ENCODE data around the gene AFG1L.

Gene AFG1L

DNA sequence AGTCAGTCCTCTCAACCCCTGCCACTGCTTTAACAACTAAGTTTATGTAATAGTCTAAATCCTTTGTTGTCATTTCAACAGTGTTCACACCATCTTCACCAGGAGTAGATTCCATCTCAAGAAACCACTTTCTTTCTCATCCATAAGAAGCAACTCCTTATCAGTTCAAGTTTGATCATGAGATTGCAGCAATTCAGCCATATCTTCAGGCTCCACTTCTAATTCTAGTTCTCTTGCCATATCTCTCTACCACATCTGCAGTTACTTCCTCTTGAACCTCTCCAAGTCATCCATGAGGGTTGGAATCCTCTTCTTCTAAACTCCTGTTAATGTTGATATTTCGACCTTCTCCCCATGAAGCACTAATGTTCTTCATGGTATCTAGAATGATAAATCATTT, 208.0 kb downstream of the AFG1L start:
- in situ Hi-C loops (cut with HindIII; ENCODE audit: low sequenced_read_pairs), result no loop called here

DNA sequence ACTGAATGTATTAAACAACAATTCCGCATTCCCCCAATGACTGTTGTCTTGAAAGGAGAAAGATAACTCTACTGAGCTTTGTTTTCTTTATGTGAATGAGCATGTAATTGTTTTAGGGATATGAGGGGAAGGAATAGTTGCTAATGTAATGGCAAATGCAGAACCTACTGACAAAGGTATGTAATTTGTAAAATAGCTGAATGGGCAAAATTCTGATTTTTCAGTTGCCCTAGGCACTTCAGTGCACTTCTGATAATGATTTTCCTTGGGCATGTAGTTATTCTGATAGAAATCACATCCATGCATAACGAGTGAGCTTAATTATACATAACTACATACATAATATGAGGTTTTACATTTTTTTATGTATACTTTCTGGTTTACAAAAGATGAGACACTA, 212.5 kb downstream of the AFG1L start:
- in situ Hi-C loops (cut with HindIII; ENCODE audit: low sequenced_read_pairs), result no loop called here

DNA sequence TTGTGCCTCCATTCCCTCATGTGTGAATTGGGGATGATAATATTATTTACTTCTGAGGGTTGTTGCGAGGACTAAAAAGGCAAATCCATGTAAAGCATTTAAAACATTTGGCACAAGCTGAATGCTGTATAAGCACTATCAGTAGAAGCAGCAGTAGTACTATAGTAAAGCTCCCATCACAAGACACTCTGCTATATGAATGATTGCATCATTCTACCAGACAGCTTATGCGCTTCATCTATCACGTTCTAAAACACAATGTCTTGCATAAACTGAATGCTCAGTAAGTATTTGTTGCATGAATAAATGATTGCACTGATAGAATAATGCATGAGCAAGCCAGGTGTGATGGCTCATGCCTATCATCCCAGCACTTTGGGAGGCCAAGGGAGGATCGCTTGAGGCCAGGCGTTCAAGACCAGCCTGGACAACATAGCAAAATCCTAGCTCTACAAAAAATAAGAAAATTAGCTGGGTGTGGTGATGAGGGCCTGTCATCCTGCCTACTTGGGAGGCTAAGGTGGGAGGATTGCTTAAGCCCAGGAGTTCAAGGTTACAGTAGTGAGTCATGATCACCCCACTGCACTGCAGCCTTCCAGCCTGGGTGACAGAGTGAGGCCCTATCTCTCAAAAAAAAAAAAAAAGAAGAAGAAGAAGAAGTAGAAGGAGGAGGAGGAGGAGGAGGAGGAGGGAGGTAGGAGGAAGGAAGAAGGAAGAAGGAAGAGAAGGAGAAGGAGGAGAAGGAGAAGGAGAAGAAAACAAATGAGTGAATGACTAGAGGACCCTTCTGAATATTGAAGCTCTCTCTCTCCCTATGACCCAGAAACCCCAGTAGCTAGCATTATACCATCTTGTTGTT, 215.8 kb downstream of the AFG1L start:
- in situ Hi-C loops (cut with HindIII; ENCODE audit: low sequenced_read_pairs), result no loop called here

DNA sequence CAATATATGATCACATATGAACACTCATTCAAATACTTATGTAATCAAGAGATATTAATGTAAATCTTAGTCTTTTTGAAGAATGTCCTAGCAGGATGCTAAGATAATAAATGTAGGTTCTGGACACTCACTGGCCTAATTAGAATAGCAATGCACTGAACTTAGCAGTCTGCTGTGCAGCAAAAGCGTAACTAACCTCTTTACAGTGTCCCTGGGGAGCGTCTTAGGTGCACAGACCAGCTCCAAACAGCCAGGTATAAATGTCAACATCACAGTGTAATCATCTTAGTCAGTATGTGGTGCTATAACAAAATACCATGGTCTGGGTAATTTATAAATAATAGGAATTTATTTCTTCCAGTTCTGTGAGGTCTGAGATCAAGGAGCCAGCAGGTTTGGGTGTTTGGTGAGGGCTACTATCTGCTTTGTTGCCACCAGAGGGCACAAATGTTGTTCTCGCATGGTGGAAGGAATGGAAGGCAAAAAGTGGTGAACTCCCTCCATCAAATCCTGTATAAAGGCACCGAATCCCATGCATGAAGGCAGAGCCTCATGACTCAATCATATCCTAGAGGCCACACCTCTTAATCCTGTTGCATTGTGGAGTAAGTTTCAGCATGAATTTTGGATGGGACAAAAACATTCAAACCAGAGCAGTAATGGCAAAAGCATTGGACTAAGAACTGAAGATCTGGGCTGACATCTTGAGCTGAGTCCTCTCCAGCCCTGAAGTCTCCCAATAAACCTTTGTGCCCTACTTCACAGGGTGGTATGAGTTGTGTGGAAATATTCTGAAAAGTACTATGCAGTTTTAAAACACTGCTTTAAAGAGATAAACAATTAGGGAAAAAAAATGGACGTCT, 224.1 kb downstream of the AFG1L start:
- in situ Hi-C loops (cut with HindIII; ENCODE audit: low sequenced_read_pairs), result no loop called here

DNA sequence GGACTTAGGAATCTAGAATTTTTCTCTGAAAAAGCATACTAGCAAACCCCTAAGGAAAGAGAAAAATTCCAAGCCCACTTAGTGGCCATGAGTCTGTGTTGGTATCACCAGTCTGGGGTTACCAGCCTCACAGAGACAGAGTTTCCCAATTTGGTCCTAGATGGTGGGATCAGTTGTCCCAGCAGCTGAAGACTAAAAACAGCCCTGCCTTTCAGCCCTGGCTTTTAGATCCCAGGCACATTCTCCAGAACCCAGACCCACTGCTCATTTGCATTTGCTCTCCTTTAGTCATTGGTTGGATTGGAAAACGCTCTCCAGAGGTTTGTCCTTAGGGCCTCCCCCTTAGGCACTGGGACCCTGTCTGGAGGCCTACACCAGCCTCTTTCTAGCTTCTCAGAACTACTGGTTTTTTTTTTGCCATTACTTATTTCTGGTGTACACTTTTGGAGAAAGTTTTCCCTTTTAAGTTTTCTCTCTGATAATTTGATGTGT, 226.8 kb downstream of the AFG1L start:
- in situ Hi-C loops (cut with HindIII; ENCODE audit: low sequenced_read_pairs), result no loop called here

DNA sequence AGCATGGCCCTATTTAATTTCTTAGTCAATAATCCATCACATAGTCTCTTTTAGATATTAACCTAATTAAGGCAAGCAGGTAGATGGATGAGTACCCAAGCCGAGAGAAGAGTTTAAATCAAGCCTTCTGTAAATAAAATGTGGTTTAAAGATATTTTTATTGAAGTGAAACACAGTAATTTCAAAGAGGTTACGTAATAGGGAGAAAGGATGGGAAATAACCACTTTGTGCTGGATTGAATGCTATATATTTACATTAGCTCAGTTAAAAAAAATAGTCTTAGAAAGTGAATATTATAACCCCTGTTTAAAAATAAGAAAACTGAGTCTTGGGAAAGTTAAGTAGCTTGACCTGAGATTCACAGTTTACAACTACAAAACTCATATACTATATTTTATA, 228.8 kb downstream of the AFG1L start:
- in situ Hi-C loops (cut with HindIII; ENCODE audit: low sequenced_read_pairs), result no loop called here

DNA sequence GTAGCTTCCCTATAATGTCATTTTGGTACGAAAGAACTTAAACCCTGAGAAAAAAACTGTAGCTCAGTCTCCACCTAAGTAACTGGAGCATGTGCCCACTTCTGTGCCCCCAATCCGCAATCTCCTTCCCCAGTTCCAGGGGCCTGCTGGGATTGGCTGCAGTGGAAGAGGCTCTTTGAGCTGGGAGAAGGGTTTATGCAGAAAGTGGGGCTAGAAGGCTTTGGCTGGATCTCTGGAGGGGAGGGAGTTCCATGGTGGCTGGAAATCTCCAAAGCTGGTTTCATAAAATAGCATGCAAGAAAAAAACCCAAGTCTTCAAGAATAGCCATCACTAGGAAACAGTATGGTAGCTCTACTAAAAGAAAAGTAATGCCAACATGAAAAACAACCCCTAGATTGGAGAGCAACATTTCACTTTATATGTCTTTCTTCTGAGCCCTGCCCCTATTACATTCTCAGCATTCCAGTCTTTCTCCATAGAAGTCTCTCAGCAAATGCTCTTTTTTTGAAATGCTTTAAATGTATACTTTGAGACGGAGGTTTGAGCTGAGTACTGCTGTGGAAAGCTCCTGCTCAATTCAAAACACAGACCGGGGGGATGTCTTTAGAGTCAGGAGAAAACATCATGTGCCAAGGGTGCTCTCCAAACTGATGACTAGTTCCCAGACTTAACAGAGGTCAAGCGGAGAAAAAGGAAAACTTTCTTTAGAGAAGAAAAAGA, 229.8 kb downstream of the AFG1L start:
- in situ Hi-C loops (cut with HindIII; ENCODE audit: low sequenced_read_pairs), result loop anchor here (25.0 kb wide), 2 partner anchors 313 to 563 kb away; partner anchors contain the start of genes ARMC2, CEP57L1 and SESN1

DNA sequence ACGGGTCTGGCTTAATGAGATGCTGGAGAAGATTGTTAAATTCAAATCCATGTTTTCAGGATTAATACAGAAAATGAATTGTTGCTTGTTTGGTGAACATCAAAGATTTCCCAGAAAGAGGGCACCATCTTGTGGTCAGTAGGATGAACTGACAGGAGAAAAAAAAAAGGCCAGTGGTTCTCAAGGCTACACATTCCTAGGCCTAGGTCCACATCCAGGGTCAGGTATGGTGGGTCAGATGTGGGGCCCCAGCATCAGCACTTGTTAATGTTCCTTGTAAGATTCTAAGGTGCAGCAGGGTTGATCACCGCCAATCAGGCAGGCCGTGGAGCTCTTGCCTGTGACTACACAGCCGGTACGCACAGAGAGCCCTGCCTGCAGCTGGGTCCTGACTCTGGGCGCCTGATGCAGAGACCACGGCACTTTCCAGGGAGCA, 231.9 kb downstream of the AFG1L start:
- in situ Hi-C loops (cut with HindIII; ENCODE audit: low sequenced_read_pairs), result loop anchor here (25.0 kb wide), 2 partner anchors 311 to 561 kb away; partner anchors contain the start of genes ARMC2, CEP57L1 and SESN1

DNA sequence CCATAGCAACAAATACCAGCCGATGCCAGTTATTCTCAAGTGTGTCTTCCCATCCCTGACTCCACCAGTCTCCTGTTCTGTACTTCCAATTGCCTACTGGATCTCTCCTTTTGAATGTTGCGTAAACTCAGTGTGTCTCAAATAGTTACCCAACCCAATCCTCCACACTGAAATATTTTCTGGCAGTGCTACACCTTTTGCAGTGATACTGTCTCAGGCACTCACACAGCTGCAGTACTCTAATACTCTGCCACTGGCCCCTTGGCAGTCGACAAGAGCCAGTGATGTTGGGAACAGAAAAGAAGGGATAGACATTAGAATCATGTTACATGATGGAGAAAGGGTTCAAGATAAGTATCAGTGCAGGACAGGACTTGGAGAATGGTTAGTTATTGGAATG, 234.0 kb downstream of the AFG1L start:
- in situ Hi-C loops (cut with HindIII; ENCODE audit: low sequenced_read_pairs), result loop anchor here (25.0 kb wide), 2 partner anchors 308 to 558 kb away; partner anchors contain the start of genes ARMC2, CEP57L1 and SESN1

DNA sequence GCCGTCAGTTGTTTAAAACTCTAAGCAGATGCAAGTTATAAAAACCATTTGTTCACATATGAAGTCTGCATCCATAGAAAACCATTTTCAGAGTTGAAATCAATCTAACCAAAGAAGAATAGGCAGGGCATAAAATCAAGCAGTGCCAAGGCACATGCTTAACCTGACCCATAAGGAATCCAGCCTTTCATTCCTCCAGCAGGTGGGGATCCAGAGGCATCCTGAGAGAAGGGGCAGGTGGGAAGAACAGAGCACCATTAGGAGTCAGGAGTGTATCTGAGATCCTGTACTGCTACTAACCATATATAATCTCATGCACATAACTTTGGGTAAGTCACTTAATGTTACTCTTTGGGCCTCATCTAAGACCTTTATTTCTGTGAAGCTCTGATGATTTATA, 236.5 kb downstream of the AFG1L start:
- in situ Hi-C loops (cut with HindIII; ENCODE audit: low sequenced_read_pairs), result loop anchor here (25.0 kb wide), 2 partner anchors 306 to 556 kb away; partner anchors contain the start of genes ARMC2, CEP57L1 and SESN1

DNA sequence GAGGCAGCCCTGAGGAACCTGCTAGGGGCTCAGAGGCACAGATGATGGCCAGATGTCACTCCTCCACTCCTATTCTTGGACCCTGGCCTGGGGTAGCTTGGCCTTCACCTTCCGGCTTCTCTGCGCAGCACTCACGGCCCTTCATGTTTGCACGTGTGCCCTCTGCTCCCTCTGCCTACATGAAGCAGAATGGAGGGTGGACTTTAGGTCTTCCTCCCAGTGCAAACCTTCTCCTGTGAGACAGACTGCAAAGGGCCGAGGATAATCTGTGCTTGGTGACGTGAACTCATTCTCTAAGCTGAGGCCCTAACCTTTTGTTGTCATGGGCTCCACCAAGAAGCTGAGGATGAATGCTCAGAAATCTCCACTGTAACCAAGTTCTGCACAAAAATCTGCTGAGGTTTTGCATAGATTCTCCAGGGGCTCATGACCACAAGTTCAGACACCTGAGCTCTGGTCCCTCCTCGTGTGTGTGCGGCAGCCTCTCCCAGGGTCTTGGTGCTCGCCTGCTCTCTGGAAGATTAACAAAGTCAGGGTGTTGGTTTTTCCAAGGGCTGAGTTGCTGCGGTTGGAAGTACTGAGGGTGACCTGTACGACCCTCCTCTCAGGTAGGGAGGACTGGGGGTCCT, 240.4 kb downstream of the AFG1L start:
- in situ Hi-C loops (cut with HindIII; ENCODE audit: low sequenced_read_pairs), result loop anchor here (25.0 kb wide), 2 partner anchors 302 to 552 kb away; partner anchors contain the start of genes ARMC2, CEP57L1 and SESN1

DNA sequence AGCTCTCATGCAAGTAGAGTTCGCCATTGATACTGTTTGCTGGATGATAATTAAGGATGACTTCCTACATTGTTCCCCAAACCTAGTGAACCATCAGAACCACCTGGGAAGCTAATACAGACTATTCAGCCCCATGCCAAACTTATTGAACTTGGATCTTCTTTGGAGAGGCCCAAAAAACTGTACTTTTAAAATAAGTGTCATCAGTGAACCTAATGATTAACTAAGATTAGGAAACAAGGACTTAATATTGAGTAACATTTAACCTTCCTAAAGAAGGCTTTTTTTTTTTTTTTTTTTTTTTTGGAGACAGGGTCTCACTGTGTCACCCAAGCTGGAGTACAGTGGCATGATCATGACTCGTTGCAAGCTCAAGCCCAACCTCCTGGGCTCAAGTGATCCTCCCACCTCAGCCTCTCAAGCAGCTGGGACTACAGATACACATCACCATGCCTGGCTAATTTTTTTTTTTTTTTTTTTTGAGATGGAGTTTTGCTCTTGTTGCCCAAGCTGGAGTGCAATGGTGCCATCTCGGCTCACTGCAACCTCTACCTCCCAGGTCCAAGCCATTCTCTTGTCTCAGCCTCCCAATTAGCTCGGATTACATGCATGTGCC, 241.2 kb downstream of the AFG1L start:
- in situ Hi-C loops (cut with HindIII; ENCODE audit: low sequenced_read_pairs), result loop anchor here (25.0 kb wide), 2 partner anchors 301 to 551 kb away; partner anchors contain the start of genes ARMC2, CEP57L1 and SESN1

DNA sequence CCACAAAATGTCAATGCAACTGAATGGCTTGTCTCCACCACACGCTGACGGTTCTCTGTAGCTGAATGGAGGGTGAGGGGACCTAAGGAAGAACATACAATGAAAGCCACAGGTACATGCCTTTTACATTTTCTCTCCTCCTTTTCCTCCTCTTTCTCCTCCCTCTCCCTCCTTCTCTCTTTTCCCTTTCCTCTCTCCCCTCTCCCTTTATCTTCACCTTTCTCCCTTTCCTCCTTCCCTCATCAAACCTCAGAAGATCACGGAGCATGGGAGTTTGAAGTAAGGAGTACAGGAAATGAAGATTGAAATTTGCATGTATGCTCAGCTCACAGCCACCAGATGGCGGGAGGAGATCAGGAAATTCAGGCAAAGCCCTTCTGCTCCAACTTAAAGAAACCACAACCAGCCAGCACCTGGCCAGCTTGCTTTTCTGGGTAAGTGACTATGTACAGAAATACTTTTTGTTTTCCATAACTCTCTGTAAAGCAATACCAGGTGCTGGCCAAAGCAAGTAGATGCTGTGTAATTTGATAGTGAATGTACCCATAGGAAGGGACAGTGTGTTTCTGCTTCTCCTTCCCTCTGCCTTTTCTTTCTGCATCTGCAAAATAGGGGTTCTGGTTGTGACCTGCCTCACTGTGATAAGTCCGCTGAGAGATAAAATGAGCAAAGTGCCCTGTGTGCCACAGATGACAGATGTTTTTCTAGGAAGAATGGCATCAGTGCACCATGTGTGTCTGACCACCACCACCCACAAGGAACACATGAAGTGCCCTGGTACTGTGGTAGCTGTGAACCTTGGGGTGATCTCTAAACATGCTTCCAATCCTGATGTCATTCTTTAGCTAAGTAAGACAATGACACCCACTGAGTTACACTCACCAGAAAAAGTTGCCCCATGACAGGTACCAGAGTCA, 247.2 kb downstream of the AFG1L start:
- in situ Hi-C loops (cut with HindIII; ENCODE audit: low sequenced_read_pairs), result loop anchor here (25.0 kb wide), 2 partner anchors 295 to 545 kb away; partner anchors contain the start of genes ARMC2, CEP57L1 and SESN1

DNA sequence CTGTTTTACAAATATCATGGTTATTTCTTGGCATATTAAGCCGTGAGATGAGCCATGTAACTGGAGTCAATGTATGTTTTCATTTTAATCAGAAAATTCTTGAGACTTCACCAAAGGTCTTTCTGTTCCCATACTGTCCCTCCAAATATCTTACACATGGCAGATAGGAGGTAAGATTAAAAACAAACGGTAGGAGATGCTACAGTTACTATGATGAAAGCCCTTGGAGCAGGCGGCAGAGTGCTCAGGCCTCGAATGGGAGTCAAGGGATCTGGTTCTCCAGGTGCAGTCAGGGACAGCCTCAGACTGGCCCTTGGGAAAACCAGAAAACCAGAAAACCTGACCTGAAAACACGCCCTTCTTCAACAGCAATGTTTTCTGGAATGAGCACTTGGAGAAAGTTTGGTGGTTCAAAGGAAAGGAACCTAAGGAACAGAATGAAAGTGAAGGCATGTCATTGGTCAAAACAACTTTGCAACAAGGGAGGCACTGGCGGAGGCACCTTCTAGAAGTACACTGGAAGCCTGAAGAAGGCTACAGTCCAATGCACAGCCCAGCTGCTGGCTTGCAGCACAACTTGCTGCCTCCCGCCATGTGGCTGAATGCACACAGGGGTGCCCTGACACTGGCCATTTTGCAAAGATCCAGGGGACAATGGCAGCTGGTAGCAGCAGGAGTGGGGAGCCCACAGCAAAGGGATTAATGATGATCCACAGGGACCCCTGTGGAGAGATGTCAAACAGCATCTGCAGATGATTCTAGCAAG, 248.5 kb downstream of the AFG1L start:
- in situ Hi-C loops (cut with HindIII; ENCODE audit: low sequenced_read_pairs), result loop anchor here (25.0 kb wide), 2 partner anchors 294 to 544 kb away; partner anchors contain the start of genes ARMC2, CEP57L1 and SESN1

DNA sequence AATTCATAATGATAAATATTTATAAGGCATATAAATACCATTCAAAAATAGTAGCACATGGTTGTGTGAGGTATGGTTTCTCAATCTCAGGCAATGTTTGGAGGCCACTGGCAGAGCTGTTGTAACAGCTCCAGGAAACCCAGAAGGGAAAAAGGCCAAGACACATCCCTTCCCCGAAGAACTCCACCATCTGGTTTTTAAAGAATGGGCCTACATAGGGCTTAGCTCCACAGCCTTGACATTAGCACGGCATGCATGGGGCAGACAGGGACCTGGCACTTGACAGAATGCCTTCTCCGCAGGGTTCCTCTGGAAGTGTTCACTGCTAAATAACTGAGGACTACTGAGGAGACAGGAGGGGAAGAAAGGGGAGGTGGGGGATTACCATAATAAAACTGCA, 249.8 kb downstream of the AFG1L start:
- in situ Hi-C loops (cut with HindIII; ENCODE audit: low sequenced_read_pairs), result loop anchor here (25.0 kb wide), 2 partner anchors 293 to 543 kb away; partner anchors contain the start of genes ARMC2, CEP57L1 and SESN1

DNA sequence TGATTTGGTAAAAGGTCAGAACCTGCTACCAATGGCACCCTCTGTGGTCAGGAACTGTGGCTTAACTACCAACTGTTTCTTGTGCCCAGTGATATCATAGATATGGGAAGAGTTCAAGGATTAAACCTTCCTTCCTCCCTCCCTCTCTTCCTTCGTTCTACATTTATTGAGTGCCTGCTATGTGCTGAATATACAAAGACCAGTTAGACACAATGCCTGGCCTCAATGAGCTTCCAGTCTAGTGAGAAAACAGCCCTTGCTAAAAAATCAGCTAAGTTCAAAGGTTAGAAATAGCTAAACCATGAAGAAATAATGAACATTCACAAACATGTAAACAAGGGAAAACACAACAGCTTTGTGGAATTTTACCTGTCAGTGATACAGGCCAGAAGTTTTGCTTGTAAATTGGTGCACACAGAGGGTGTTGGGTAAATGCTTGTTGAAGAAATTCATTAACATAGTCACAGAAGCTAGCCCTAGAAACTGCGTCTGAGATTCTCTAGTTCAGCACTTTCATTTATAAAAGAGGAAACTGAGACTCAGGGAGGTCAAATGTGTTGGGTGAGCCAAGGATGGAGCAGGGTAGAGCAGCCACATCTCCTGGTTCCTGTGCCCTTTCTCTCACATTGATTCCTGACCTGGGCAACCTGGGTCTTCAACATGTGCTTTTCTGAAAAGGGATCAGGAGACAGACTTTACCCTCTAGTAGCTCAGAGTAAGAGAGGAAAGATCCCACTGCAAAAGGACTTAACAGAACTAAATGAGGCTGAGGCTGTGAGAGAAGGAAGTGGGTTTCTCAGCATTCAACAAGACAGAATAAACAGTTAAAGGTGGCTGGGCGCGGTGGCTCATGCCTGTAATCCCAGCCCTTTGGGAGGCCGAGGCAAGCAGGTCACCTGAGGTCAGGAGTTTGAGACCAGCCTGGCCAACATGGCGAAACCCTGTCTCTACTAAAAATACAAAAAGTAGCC, 251.5 kb downstream of the AFG1L start:
- in situ Hi-C loops (cut with HindIII; ENCODE audit: low sequenced_read_pairs), result loop anchor here (25.0 kb wide), 2 partner anchors 291 to 541 kb away; partner anchors contain the start of genes ARMC2, CEP57L1 and SESN1

Data from endothelial cell of hepatic sinusoid (primary cell).